Adipose tissue (tissue), 3 donors: Measurements from ENCODE around the gene CDK14. TPM values are rescaled to one million over a fixed set of nuclear protein-coding genes. Genes with fewer than 3 reads are reported as not detected.

Source experiments
- H3K27ac ChIP-seq: one replicate; pipeline ENCODE4 v1.5.1; 2013; ENCODE audit warnings: low read depth, low read length
- WGBS, 3 donors: extraction: QIAGEN DNeasy Blood & Tissue Kit; methylation state at CpG; one replicate each; pipeline ENCODE4 v1.1.7; 2013; 5-methylcytosine and 5-hydroxymethylcytosine counted together
- polyA plus RNA-seq, 3 donors: library from polyadenylated mRNA; stranded (reverse); fragments of 200-250 nt; gene quantifications; one replicate each; pipeline ENCODE4 v1.2.3, GENCODE V29; 2013
- donor health status: healthy with polysubstance abuse.
- donor health status: Bipolar disorder and iron deficiency.
- donor health status: healthy.

Gene CDK14
- polyA plus RNA-seq, 3 donors: 4.5 to 14.7 (median 5.2) TPM

DNA sequence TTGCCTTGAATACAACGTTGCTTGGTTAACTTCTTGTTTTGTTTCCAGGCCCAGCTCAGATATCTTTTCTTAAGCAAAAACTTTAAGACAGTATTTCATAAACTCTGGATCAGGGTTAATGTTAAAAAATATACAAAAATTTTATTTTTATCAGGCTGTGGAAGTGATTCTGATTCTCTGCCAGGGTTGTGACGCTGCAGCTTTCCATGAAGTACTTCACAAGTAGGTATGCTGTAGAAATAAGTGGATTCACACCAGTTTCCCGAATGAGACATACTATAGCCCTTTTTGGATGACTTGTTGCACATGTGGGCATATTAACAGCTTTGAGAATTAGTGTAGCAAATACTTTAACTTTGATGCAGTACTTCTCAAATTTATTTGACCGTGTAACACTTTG lies 70.1 kb downstream of the CDK14 start:
- H3K27ac ChIP-seq: no peak overlapping the region
- WGBS, 3 donors: 61 to 80% (median 63%) methylated on average over 4 of the region's 4 CpGs

DNA sequence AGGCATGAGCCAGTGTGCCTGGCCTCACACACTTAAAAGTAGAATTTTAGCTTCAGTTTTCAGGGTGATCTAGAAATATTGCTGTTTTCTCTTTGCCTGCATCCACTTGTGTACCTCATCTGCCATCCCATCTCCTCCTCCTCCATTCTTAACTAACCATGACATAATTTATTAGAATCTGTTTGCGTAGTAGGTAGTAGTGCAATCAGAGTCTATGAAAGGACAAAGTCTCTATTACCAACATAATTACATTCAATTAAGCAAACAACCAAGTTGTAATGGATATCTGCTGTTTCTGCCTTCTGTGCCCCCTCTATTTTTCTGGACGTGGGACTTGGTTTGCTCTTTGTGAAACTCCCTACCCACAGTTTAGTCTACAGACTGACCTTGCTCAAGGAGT lies 72.9 kb downstream of the CDK14 start:
- WGBS, 3 donors: 91 to 92% (median 92%) methylated on average over 2 of the region's 2 CpGs

DNA sequence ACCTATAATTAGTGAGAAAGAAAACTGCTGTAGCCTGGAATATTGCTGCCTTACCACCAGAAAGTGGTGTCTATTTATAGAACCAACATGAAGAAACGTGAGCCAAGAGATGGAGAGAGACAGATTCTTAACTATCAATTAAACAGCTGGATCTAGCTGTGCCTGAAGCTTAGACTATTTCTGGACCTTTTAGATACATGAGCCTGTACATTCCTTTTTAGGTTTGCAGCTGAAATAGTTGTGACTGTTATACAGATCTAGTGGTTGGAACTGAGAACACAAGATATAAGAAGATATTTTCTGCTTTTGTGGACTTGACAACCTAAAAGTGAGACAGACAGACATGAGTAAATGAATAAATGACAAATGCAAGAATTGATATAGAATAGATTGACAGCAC lies 73.4 kb downstream of the CDK14 start:
- WGBS, 3 donors: 70 to 82% (median 75%) methylated on average over 1 of the region's 1 CpG
- no peak overlapping the region for H3K27ac ChIP-seq

More for the DNA sequence above, 72.9 kb downstream of the CDK14 start:
- no peak overlapping the region for H3K27ac ChIP-seq

DNA sequence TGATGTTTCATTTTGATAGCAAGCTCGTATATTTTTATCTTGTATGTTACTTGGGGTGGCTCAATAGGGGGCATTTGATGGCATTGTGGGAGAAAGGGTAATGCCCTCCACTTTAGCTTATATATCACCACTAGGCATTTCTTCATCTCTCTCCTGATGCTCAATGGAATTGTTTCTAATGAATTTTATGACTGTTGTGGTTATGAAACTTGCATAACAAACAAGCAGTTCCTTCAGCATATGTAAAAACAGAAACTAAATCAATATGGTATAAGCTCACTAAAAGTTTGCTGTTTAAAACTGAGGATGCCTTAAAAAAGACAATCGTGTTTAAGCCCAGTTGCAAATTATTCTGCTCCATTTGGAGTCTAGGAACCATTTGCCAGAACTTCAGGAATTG lies 75.5 kb downstream of the CDK14 start:
- 81 to 85% (median 83%) methylated on average over 2 of the region's 2 CpGs for WGBS, 3 donors
- no peak overlapping the region for H3K27ac ChIP-seq

DNA sequence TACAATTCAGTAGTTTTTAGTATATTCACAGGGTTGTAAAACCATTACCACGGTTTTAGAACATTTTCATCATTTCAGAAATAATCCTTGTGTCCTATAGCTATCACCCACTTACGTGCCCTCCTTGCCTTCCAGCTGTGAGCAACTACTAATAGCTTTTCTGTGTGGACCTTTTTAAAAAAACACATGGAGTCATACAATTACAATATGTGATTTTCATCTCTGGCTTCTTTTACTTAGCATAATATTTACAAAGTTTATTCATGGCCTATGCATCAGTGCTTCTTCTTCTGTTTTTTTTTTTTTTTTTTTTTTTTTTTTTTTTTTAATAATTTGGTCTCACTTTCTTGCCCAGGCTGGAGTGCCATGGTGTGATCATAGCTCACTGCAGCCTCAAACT lies 76.1 kb downstream of the CDK14 start:
- H3K27ac ChIP-seq: no peak overlapping the region
- 94 to 98% (median 97%) methylated on average over 2 of the region's 2 CpGs for WGBS, 3 donors

DNA sequence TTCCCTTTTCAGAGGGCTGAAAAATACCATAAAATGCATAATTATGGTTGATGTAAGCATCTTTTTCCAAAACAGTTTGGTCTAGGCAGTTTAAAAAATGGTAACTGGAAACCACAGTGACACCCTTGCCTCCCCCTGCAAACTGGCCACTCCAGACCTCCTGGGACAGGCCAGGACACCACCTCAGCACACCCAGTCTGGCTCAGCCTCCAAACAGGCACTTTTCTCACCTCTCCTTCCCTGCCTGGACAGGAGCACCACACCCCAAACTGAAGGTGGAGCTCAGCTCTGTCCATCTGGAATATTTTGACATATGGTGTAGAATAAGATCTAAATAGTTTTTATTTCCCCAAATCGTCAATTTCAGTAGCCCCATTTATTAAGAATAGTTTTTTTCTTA lies 78.5 kb downstream of the CDK14 start:
- H3K27ac ChIP-seq: no peak overlapping the region
- WGBS, 3 donors: 69 to 93% (median 83%) methylated on average over 1 of the region's 1 CpG

DNA sequence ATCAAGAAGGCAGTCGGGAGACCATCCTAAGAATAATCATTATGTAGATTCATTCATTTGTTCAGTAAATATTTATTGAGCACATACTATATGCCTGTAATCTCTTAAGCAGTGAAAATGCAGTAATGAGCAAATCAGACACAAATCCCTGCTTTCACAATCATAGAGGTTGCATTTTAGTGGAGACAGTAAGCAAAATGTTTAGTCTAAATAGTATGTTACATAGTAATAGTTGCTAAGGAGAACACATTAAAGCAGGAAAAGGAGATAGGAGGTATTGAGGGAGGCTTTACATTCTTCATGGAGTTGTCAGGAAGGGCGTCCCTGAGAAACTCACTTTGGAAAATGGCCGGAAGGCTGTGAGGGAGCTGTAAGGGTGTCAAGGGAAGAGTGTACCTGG lies 79.9 kb downstream of the CDK14 start:
- H3K27ac ChIP-seq: no peak overlapping the region
- 89 to 95% (median 95%) methylated on average over 3 of the region's 3 CpGs for WGBS, 3 donors

DNA sequence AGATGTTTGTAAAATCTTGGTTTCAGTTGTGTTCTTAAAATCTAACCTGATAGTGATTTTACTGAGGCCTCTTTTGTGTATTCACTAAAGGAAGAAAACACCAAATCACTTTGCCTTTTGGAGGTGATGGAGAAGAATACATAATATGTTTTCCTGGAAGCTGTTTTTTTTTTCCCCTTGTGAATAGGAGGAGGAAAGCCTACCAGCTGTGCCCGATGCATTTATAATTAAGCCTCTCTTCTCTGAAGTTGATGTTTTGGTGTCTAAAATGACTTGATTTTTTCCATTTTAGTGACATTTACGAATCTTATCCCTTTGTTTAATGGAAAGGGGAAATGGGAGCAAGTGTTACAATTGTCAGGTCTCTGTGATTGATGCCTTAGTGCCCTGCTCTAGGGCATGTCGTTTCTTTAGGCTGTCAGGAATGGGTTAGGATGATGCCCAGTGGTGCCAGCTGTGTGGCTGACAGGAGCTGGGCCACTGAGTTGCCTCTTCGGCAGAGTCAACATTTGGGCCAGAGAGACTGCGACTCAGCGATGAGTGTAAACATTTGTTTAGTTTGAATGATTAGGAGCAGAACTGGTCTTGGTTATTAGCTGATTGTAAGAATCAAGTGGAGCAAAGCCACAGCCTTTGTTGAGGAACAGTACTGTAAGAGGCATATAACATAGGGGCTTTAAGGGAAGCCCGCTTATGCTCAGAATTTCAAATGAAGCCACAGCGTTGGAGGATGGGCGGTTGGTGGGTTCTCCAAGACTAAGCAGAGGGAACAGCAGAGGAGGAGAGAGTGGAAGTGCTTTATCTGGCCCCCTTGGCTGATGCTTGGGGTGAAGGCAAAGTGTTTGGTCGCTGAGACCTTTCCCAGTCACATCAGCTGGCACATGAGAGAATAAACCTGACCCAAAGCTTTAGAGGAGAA lies 81.6 kb downstream of the CDK14 start:
- WGBS, 3 donors: 45 to 69% (median 62%) methylated on average over 10 of the region's 10 CpGs
- no peak overlapping the region for H3K27ac ChIP-seq

DNA sequence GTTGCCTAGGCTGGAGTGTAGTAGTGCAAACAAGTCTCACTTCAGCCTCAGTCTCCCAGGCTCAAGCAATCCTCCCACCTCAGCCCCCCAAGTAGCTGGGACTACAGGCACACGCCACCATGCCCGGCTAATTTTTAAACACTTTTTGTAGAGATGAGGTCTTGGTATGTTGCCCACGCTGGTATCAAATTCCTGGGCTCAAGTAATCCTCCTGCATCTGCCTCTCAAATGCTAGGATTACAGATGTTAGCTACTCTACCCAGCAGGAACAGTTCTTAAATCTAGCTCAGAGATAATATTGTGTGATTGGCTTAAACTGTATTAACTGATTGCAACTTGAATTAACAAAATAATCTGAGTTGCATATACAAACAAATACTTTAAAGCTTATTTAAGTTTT lies 82.9 kb downstream of the CDK14 start:
- WGBS, 3 donors: 51 to 70% (median 68%) methylated on average over 3 of the region's 3 CpGs
- no peak overlapping the region for H3K27ac ChIP-seq

DNA sequence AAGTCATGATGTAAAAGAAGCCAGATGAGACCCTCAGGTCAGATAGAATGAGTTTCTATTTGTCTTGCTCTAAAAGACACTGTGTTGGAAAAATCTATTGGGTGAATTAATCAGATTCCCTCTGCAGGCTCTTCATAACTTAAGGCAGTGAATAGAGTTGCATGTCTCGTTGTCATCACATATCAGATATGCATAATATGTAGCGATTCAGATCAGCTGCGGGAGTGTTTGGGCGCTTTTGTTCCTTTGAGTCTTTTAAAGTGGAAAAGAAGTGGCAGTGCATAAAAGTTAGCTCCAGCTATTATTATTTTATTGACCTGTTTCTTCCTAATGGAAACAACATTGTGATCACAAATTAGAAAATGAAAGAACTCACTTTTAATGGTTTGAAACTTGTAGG lies 84.4 kb downstream of the CDK14 start:
- 90 to 93% (median 93%) methylated on average over 4 of the region's 4 CpGs for WGBS, 3 donors
- H3K27ac ChIP-seq: no peak overlapping the region

DNA sequence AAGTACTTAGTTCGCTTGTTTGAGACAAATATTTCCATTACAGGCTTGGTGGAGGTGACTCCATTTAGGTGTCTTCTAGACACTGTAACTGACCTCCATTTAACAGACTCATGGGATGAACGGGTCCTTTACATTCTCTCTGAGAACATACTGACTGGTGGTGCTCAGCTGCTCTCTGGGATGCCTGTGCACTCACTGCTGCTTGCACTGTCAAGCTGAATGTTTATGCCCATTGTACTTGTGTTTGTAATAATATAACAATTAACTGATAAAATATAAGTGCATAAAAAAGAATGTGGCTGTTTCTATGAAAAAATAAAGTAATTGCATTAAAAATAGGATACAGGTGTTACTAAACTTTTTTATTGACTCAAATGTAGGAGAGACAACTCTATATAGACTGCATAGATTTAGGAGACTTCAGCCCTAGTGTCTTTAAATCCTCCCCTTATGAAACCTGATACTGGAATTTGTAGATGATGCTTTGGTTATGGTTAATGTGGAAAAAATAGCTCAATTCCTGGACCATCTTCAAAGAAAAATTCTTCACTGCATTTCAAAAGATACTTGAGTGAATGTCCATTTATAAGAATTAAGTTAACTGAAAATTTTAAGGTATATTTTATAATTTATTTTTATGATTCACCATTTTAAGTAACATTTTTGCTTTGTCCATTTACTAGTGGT lies 85.4 kb downstream of the CDK14 start:
- 63 to 67% (median 67%) methylated on average over 2 of the region's 2 CpGs for WGBS, 3 donors
- no peak overlapping the region for H3K27ac ChIP-seq

DNA sequence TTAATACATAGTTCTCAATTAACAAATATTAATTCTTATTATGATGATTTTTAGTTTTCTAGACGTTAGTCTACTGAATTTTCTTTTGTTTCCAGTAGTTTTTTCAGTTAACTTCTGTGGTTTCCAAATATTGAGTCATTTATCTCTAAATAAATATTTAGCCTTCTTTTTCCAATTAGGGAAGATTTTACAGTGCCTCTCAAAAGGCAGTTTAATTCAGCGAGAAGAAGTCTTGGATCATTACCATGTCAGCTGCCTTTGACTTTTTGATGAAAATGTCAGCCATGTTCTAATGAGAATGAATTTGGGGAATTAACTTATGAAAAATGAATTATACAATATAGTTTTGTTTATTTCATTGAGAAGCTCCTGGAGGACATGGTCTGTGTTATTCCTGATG lies 90.0 kb downstream of the CDK14 start:
- WGBS, 3 donors: 41 to 82% (median 70%) methylated on average over 2 of the region's 2 CpGs
- no peak overlapping the region for H3K27ac ChIP-seq

DNA sequence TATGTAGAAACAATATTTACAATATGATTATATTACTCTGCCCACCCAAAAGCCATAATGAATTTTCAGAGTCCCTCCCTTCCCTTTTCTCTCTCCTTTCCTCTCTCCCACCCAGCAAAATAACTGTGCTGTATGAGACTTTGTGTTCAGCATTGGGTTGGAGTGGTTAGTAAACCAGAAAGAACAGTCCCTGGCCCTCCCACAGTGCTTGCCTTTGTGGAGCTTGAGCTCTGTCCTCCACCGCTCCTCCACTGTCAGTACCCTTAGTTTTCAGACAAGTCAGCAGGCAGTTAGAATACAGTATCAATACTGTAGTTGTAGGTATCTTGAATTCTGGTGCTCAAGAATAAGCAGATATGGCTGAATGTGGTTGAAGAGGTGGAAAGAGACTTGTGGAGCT lies 92.7 kb downstream of the CDK14 start:
- 83 to 96% (median 85%) methylated on average over 1 of the region's 1 CpG for WGBS, 3 donors
- H3K27ac ChIP-seq: no peak overlapping the region

DNA sequence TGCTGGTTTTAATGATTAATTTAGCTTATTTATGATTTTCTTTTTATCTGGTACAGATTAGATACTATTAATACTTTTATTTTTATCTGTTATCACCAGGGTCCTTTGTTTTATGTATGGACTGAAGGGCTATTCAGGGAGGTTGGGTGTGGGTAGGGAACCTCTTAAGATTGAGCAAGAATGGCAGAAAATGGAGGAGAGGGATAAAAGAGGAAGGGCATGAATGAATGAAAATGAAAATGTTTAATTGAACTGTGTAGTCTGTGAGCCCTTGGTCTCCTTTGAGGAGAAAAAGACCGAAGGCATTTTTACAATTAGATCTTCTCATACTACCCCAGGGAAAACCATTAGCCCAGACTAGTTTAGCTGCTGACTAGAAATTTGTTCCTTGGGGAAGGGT lies 93.1 kb downstream of the CDK14 start:
- H3K27ac ChIP-seq: no peak overlapping the region
- WGBS, 3 donors: 67 to 89% (median 78%) methylated on average over 1 of the region's 1 CpG

DNA sequence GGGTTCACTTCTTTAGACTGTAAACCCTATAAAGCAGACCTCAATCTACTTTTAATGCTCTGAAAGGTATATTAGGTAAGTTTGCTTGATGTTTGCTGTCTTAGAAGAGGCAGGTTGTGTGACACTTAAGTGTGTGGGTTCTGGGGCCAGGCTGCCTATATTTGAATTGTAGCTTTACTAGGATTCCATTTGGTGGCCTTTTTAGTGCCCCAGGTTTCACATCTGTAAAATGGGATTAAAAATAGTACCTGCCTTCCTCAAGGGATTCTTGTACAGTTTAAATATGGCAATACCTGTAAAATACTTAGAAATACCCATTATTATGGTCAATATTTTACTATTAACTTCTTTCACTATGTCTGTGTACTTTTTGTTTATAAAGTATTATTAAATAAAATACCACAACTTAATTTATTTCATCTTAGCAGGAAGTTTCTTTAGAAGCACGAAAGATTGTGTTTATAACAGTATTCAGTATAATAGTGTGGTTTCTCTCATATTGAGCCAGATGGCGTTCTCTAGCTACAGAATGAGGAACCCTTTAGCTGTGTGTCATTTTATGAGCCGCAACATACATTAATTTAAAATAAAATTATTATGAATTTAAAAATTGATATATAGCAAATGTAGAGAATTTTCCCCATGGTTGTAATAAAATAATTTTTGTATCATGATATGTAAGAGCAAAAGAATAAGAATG lies 94.2 kb downstream of the CDK14 start:
- H3K27ac ChIP-seq: no peak overlapping the region
- WGBS, 3 donors: 83 to 93% (median 84%) methylated on average over 3 of the region's 3 CpGs

DNA sequence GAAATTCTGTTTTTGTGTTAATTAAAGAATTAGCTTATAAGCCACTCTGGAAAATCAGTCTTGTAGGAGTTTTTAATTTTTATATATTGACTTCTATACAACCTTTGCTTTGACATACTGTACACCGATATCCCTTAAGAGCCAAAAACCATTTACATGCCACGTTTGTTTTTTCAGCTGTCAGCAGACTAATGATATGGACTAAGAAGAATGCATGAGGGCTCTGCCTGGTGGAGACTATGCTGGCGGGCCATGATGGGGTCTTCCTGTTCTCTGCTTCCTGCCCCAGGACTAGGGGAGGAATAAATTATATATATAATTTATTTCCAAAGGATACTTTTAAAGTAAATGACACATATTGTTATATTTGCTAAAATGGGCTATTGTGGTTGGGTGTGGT lies 96.3 kb downstream of the CDK14 start:
- no peak overlapping the region for H3K27ac ChIP-seq
- 56 to 63% (median 62%) methylated on average over 3 of the region's 3 CpGs for WGBS, 3 donors

DNA sequence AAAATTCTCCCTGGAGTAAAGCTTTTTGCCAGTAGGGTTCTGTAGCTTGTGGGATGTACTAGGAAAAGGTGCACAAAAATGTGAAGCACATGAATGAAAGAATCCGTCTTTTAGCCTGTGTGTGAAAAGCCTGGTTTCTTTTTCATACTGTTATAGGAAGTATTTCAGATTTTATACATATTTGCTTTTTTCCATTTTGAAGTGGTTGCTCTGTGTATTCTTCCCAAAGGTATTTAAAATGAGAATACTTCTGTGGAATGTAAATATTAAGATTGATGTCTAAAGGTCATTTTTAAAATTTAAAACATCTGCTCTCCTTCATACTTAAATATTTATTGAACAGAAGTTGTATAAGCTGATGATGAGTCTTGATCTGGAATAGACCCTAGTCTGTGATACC lies 96.8 kb downstream of the CDK14 start:
- no peak overlapping the region for H3K27ac ChIP-seq
- WGBS, 3 donors: 88 to 97% (median 93%) methylated on average over 1 of the region's 1 CpG

DNA sequence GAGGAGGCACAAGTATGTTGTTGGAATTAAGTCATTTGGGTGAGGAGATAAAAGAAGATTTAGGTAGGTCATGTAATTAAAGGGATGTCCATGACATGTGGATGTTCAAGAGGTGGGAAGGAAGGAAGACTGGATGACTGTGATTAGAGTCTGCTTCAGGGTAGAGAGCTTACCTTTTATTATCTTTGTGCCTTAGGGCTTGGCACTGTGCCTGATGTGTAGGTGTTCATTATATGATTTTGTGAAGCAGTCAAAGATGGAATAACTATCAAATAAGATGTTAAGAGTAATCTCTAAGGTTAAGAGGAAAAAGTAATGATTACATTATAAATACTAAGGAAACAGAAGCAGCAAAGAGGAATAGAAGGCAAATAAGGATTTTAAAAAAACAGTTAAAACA lies 97.8 kb downstream of the CDK14 start:
- no peak overlapping the region for H3K27ac ChIP-seq

DNA sequence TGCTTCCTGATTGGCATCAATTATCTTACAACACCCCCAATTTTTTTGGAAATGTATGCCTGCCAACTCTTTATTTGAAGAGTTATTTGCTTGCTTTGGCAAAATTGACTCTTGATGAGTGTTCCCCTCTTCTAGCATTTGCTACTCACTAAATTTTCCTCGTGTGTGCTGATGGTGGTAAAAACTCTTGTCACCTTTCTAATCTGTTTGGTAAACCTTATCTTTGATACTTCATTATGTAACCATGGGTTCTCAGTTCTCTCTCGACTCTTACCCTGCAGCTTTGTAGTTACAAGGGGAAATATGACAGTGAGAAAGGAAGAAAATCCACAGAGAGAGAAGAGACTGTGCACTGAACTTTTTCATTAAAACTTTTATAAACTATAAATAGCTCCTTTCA lies 102.5 kb downstream of the CDK14 start:
- WGBS, 3 donors: 20 to 53% (median 44%) methylated on average over 2 of the region's 2 CpGs

More for the DNA sequence above, 102.5 kb downstream of the CDK14 start:
- no peak overlapping the region for H3K27ac ChIP-seq
